Measurements from ENCODE around the gene PLLP.

DNA sequence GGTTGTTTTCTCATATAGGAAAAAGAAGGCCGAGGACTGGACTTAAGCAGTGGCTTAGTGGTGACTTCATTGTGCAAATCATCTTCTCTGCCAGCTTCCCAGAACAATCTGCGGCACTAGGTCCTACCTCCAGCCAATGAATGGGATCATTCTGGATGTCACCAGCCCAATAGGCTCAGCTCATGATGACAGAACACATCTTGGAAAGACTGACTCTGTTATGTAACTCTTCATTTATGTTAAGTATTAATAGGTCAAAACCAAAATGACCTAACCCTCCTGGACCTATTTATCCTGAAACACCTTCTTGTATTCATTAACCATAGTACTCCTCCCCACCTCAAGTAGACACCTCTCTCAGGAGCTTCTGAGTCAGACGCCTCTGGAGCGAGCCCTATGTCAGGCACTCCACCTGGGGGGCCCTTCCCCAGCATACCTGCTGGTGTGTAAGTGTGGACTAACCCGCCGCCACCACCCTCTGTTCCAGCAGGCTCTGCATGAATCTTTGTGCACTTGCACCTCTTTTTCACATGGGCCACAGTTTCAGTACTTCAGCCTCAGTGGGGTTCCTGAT lies 32.2 kb downstream of the PLLP start:
- TF ChIP-seq CTCF (IDR thresholded peaks at IDR 0.05) (no peak), EZH2 (IDR thresholded peaks at IDR 0.05; ENCODE audit: borderline replicate concordance, insufficient read depth, low read depth, low read length, poor library complexity, severe bottlenecking) (no peak)
